H9 (cell line): ENCODE results near the gene NOP9. TPM values are rescaled to one million over a fixed set of nuclear protein-coding genes. Genes with fewer than 3 reads are reported as not detected.

ENCODE experiments used
- DNase-seq: peaks from one replicate; pipeline ENCODE4 v3.0.0-alpha.2; 2017
- H2AFZ ChIP-seq: one replicate; pipeline ENCODE4 v1.6.1; 2013; ENCODE audit warnings: mild to moderate bottlenecking, low read length, control low read depth, moderate library complexity
- H2AK5ac ChIP-seq: 2 replicates; pipeline ENCODE4 v1.6.1; 2013; ENCODE audit warnings: low read length, control low read depth, mixed read lengths; ENCODE audit not compliant: insufficient read length
- H2BK120ac ChIP-seq: one replicate; pipeline ENCODE4 v1.6.1; 2013; ENCODE audit warnings: low read depth, mild to moderate bottlenecking, low read length, control low read depth, inconsistent platforms; ENCODE audit not compliant: poor library complexity, severe bottlenecking
- H2BK12ac ChIP-seq: 2 replicates; pipeline ENCODE4 v1.6.1; 2013; ENCODE audit warnings: low read length, control low read depth, mixed read lengths, low read depth; ENCODE audit not compliant: insufficient read length
- H2BK15ac ChIP-seq: 2 replicates; pipeline ENCODE4 v1.6.1; 2013; ENCODE audit warnings: low read depth, low read length, control low read depth
- H2BK20ac ChIP-seq: one replicate; pipeline ENCODE4 v1.6.1; 2013; ENCODE audit warnings: low read depth, mild to moderate bottlenecking, low read length, control low read depth, inconsistent platforms; ENCODE audit not compliant: poor library complexity, severe bottlenecking
- H2BK5ac ChIP-seq: 2 replicates; pipeline ENCODE4 v1.6.1; 2013; ENCODE audit warnings: low read length, control low read depth, mixed read lengths; ENCODE audit not compliant: insufficient read length
- H3K14ac ChIP-seq: 2 replicates; pipeline ENCODE4 v1.6.1; 2013; ENCODE audit warnings: low read length, control low read depth; ENCODE audit not compliant: insufficient read depth
- H3K18ac ChIP-seq: 2 replicates; pipeline ENCODE4 v1.6.1; 2013; ENCODE audit warnings: low read depth, mild to moderate bottlenecking, mixed read lengths, low read length, control low read depth; ENCODE audit not compliant: insufficient read length
- H3K23ac ChIP-seq: 2 replicates; pipeline ENCODE4 v1.6.1; 2013; ENCODE audit warnings: low read length, control low read depth, mixed read lengths, low read depth; ENCODE audit not compliant: insufficient read length
- H3K23me2 ChIP-seq: 2 replicates; pipeline ENCODE4 v1.6.1; 2013; ENCODE audit warnings: low read depth, mild to moderate bottlenecking, mixed read lengths, low read length, control low read depth; ENCODE audit not compliant: insufficient read length, poor library complexity, severe bottlenecking
- H3K27ac ChIP-seq: 2 replicates; pipeline ENCODE4 v1.5.1; 2013; ENCODE audit warnings: low read length, control low read depth, mixed read lengths, low read depth; ENCODE audit not compliant: insufficient read length
- H3K27me3 ChIP-seq: 2 replicates; pipeline ENCODE4 v1.6.1; 2013; ENCODE audit warnings: low read length, control low read depth, inconsistent platforms; ENCODE audit not compliant: insufficient read depth
- H3K4ac ChIP-seq: 2 replicates; pipeline ENCODE4 v1.6.1; 2013; ENCODE audit warnings: low read depth, mild to moderate bottlenecking, control low read depth, inconsistent platforms, low read length, moderate library complexity
- H3K4me1 ChIP-seq: 2 replicates; pipeline ENCODE4 v1.6.1; 2013; ENCODE audit warnings: low read length, control low read depth, inconsistent platforms; ENCODE audit not compliant: insufficient read depth
- H3K4me2 ChIP-seq: 2 replicates; pipeline ENCODE4 v1.6.1; 2013; ENCODE audit warnings: low read length, control low read depth, mixed read lengths; ENCODE audit not compliant: insufficient read length, insufficient read depth
- H3K56ac ChIP-seq: 2 replicates; pipeline ENCODE4 v1.6.1; 2013; ENCODE audit warnings: low read depth, mild to moderate bottlenecking, mixed read lengths, low read length, control low read depth; ENCODE audit not compliant: insufficient read length
- H3K79me1 ChIP-seq: 2 replicates; pipeline ENCODE4 v1.6.1; 2013; ENCODE audit warnings: low read depth, mild to moderate bottlenecking, moderate library complexity, low read length, control low read depth, inconsistent platforms; ENCODE audit not compliant: insufficient read depth, poor library complexity, severe bottlenecking
- H3K79me2 ChIP-seq: 2 replicates; pipeline ENCODE4 v1.6.1; 2013; ENCODE audit warnings: low read length, control low read depth, inconsistent platforms; ENCODE audit not compliant: insufficient read depth
- H3K9ac ChIP-seq: 2 replicates; pipeline ENCODE4 v1.6.1; 2013; ENCODE audit warnings: low read length, control low read depth, mixed read lengths; ENCODE audit not compliant: insufficient read length; ENCODE audit errors: extremely low read depth
- H3K9me3 ChIP-seq: one replicate; pipeline ENCODE4 v1.6.1; 2013; ENCODE audit warnings: low read depth, low read length, inconsistent platforms; ENCODE audit not compliant: control insufficient read depth
- H3T11ph ChIP-seq: one replicate; pipeline ENCODE4 v1.6.1; 2013; ENCODE audit warnings: mild to moderate bottlenecking, low read length, control low read depth, inconsistent platforms
- H4K20me1 ChIP-seq: one replicate; pipeline ENCODE4 v1.6.1; 2013; ENCODE audit not compliant: control insufficient read depth, insufficient read length, insufficient read depth
- H4K5ac ChIP-seq: 2 replicates; pipeline ENCODE4 v1.6.1; 2013; ENCODE audit warnings: low read depth, mild to moderate bottlenecking, mixed read lengths, low read length, control low read depth; ENCODE audit not compliant: insufficient read length
- H4K8ac ChIP-seq: replicated peaks from 2 replicates; pipeline ENCODE4 v1.6.1; 2013; ENCODE audit warnings: low read length, control low read depth, mixed read lengths, low read depth; ENCODE audit not compliant: insufficient read length
- H4K91ac ChIP-seq: 2 replicates; pipeline ENCODE4 v1.6.1; 2013; ENCODE audit warnings: low read depth, mild to moderate bottlenecking, moderate library complexity, mixed read lengths, low read length, control low read depth; ENCODE audit not compliant: insufficient read length
- H3K27ac Mint-ChIP-seq, 3 experiments: 2 replicates in 2 of 3; 3 replicates in 1 of 3; pipeline ENCODE4 v1.8.0; 2020 to 2021; ENCODE audit warnings: mixed read lengths in 3 of 3, mild to moderate bottlenecking in 1 of 3, moderate library complexity in 1 of 3
- H3K27me3 Mint-ChIP-seq: 2 replicates; pipeline ENCODE4 v1.8.0; 2021; ENCODE audit warnings: low read depth, mild to moderate bottlenecking, moderate library complexity, mixed read lengths
- H3K36me3 Mint-ChIP-seq, 3 experiments: 2 replicates in 2 of 3; 3 replicates in 1 of 3; pipeline ENCODE4 v1.8.0; 2020 to 2021; ENCODE audit warnings: low read depth in 3 of 3, mixed read lengths in 3 of 3; ENCODE audit not compliant: insufficient read depth in 1 of 3
- H3K4me1 Mint-ChIP-seq, 2 experiments: 2 replicates each; pipeline ENCODE4 v1.8.0; 2020; ENCODE audit warnings: mixed read lengths in 2 of 2
- H3K4me3 Mint-ChIP-seq, 2 experiments: 2 replicates in 1 of 2; 3 replicates in 1 of 2; pipeline ENCODE4 v1.8.0; 2020 to 2021; ENCODE audit warnings: mild to moderate bottlenecking in 2 of 2, mixed read lengths in 2 of 2, moderate library complexity in 1 of 2
- H3K9me3 Mint-ChIP-seq, 2 experiments: 2 replicates in 1 of 2; 3 replicates in 1 of 2; pipeline ENCODE4 v1.8.0; 2020; ENCODE audit warnings: mild to moderate bottlenecking in 2 of 2, mixed read lengths in 2 of 2, moderate library complexity in 1 of 2
- CTCF ChIP-seq: fragments of 200-600 bp; sonication (generic); conservative IDR thresholded peaks from 3 replicates; pipeline ENCODE4 v1.8.0; 2021; ENCODE audit warnings: antibody characterized with exemption, mild to moderate bottlenecking
- WGBS: extraction: QIAGEN DNeasy Blood & Tissue Kit; methylation state at CpG from one replicate; pipeline ENCODE4 v1.1.7; 2013; ENCODE audit warnings: missing lambda C conversion rate, low lambda C conversion rate, mixed read lengths; ENCODE audit not compliant: insufficient read length; ENCODE audit errors: extremely low coverage; 5-methylcytosine and 5-hydroxymethylcytosine counted together
- total RNA-seq: library from RNA; stranded (reverse); gene quantifications from 2 replicates; pipeline ENCODE4 v1.2.1, GENCODE V29; 2021

The NOP9 gene
- total RNA-seq, 1 experiment from 2014 or later, result 34.7 TPM

GRCh38 chr14:24307575-24308341 is 8.1 kb downstream of the NOP9 start, which contains the start of gene CIDEB:
Gene CIDEB, minus strand, starts transcription at chr14:24307977. Its CDS starts 119 bp downstream, at chr14:24307858.
- H3K27ac Mint-ChIP-seq, result peak within 1 kb of the TSS in 2 of 3 experiments; percentile 12 to 64; a peak in 3 of 7 replicates
- no peaks in the 10 kb centered on the region for H3K79me1 ChIP-seq
- H3K36me3 Mint-ChIP-seq, result peaks cover 31 to 67% (median 51%) of the 10 kb centered on the region in 3 experiments

More at GRCh38 chr14:24307575-24308341, 8.1 kb downstream of the NOP9 start, which contains the start of gene CIDEB:
- H3K4me3 Mint-ChIP-seq, result peak within 1 kb of the TSS in 1 of 2 experiments; percentile 3; a peak in 1 of 5 replicates
- no peak within 1 kb of the TSS for H3K23ac ChIP-seq
- no peak within 1 kb of the TSS for H3K56ac ChIP-seq
- DNase-seq, result peak; percentile 68
- H2BK15ac ChIP-seq, result no peak within 1 kb of the TSS
- H3K9me3 ChIP-seq, result no peaks in the 10 kb centered on the region
- no peaks in the 10 kb centered on the region for H3K27me3 ChIP-seq
- H3K4ac ChIP-seq, result no peak within 1 kb of the TSS
- H3K4me2 ChIP-seq, result no peak within 1 kb of the TSS
- no peaks in the 10 kb centered on the region for H3K9me3 Mint-ChIP-seq
- H2BK20ac ChIP-seq, result no peak within 1 kb of the TSS
- no peak within 1 kb of the TSS for H2BK120ac ChIP-seq
- H3K79me2 ChIP-seq, result no peaks in the 10 kb centered on the region
- no peak within 1 kb of the TSS for H3K14ac ChIP-seq
- H3K23me2 ChIP-seq, result no peaks in the 10 kb centered on the region
- H2BK5ac ChIP-seq, result no peak within 1 kb of the TSS
- no peak within 1 kb of the TSS for H2AFZ ChIP-seq
- no peak within 1 kb of the TSS for H3K27ac ChIP-seq
- TF ChIP-seq CTCF, result peak; percentile 94
- H3K4me1 ChIP-seq, result no peaks in the 10 kb centered on the region
- no peak within 1 kb of the TSS for H2BK12ac ChIP-seq
- no peak within 1 kb of the TSS for H3K18ac ChIP-seq
- no CpG with 5 or more reads among the region's 6 CpGs for WGBS
- no peak within 1 kb of the TSS for H3T11ph ChIP-seq
- H2AK5ac ChIP-seq, result no peak within 1 kb of the TSS
- H4K20me1 ChIP-seq, result no peaks in the 10 kb centered on the region
- no peak within 1 kb of the TSS for H4K5ac ChIP-seq
- H4K8ac ChIP-seq, result no peak within 1 kb of the TSS
- no peak within 1 kb of the TSS for H4K91ac ChIP-seq
- no peak within 1 kb of the TSS for H3K9ac ChIP-seq
- peaks cover 5 to 6% of the 10 kb centered on the region in 2 experiments; a peak in 3 of 4 replicates for H3K4me1 Mint-ChIP-seq
- no peaks in the 10 kb centered on the region for H3K27me3 Mint-ChIP-seq
